Neural cell (in vitro differentiated cells): ENCODE measurements around the gene TSPAN9. TPM values are rescaled to one million over a fixed set of nuclear protein-coding genes. Genes with fewer than 3 reads are reported as not detected.

Experiments used
- H2AFZ ChIP-seq: fragments of 200-600, 300-800 bp; sonication (generic), shearing (Covaris generic); 2 replicates; pipeline ENCODE4 v1.6.0; 2014; ENCODE audit warnings: low read depth, mild to moderate bottlenecking, antibody characterized with exemption, low read length, moderate library complexity
- H3F3A ChIP-seq: fragments of 200-600 bp; shearing (Covaris generic); 2 replicates; pipeline ENCODE4 v1.6.1; 2016; ENCODE audit warnings: mild to moderate bottlenecking, moderate library complexity, mixed read lengths, antibody characterized with exemption, low read length; ENCODE audit not compliant: insufficient read depth, poor library complexity, severe bottlenecking
- H3K27ac ChIP-seq: fragments of 200-600, 300-800 bp; sonication (generic), shearing (Covaris generic); 2 replicates; pipeline ENCODE4 v1.5.1; 2014; ENCODE audit warnings: mild to moderate bottlenecking, low read length, moderate library complexity
- H3K27me3 ChIP-seq: fragments of 300-800, 200-600 bp; sonication (generic), shearing (Covaris generic); 2 replicates; pipeline ENCODE4 v1.6.0; 2014; ENCODE audit warnings: mild to moderate bottlenecking, low read depth, low read length, moderate library complexity; ENCODE audit not compliant: insufficient read depth
- H3K36me3 ChIP-seq: fragments of 300-800, 200-600 bp; sonication (generic), shearing (Covaris generic); 2 replicates; pipeline ENCODE4 v1.5.1; 2014; ENCODE audit warnings: mild to moderate bottlenecking, antibody characterized with exemption, low read length, moderate library complexity; ENCODE audit not compliant: insufficient read depth
- H3K4me2 ChIP-seq: fragments of 300-800, 200-600 bp; sonication (generic), shearing (Covaris generic); 2 replicates; pipeline ENCODE4 v1.6.0; 2014; ENCODE audit warnings: mild to moderate bottlenecking, low read length
- H3K4me3 ChIP-seq: fragments of 300-800, 200-600 bp; sonication (generic), shearing (Covaris generic); 2 replicates; pipeline ENCODE4 v1.5.1; 2014; ENCODE audit warnings: mild to moderate bottlenecking, low read length, moderate library complexity
- H3K79me2 ChIP-seq: fragments of 200-600 bp; shearing (Covaris generic); replicated peaks from 2 replicates; pipeline ENCODE4 v1.6.0; 2014; ENCODE audit warnings: mild to moderate bottlenecking, low read length, moderate library complexity; ENCODE audit not compliant: insufficient read depth
- H3K9ac ChIP-seq: fragments of 300-800, 200-600 bp; sonication (generic), shearing (Covaris generic); 2 replicates; pipeline ENCODE4 v1.6.1; 2016; ENCODE audit warnings: mild to moderate bottlenecking, low read length, mixed read lengths
- H3K9me2 ChIP-seq: fragments of 200-600 bp; shearing (Covaris generic); 2 replicates; pipeline ENCODE4 v1.6.1; 2016; ENCODE audit warnings: mild to moderate bottlenecking, low read length, mixed read lengths; ENCODE audit not compliant: insufficient read depth
- H3K9me3 ChIP-seq: fragments of 200-600, 300-800 bp; sonication (generic), shearing (Covaris generic); 2 replicates; pipeline ENCODE4 v1.6.1; 2016; ENCODE audit warnings: mild to moderate bottlenecking, mixed run types, low read length, moderate library complexity, mixed read lengths
- H4K20me1 ChIP-seq: fragments of 200-600 bp; shearing (Covaris generic); 2 replicates; pipeline ENCODE4 v1.6.1; 2016; ENCODE audit warnings: mild to moderate bottlenecking, mixed run types; ENCODE audit not compliant: insufficient read depth
- EP300 ChIP-seq: fragments of 450-650 bp; conservative IDR thresholded peaks from 2 replicates; pipeline ENCODE4 v1.6.1; 2014; ENCODE audit warnings: antibody characterized with exemption, mild to moderate bottlenecking, moderate library complexity; ENCODE audit not compliant: poor library complexity, severe bottlenecking
- EZH2 ChIP-seq: fragments of 200-600, 300-800 bp; shearing (Covaris generic), sonication (generic); IDR thresholded peaks from 2 replicates; pipeline ENCODE4 v1.6.1; 2014; ENCODE audit warnings: antibody characterized with exemption, low read length, borderline replicate concordance, mild to moderate bottlenecking; ENCODE audit not compliant: insufficient read depth, poor library complexity, severe bottlenecking
- MXI1 ChIP-seq: fragments of 450-650 bp; conservative IDR thresholded peaks from 2 replicates; pipeline ENCODE4 v1.6.1; 2014; ENCODE audit warnings: antibody characterized with exemption, mild to moderate bottlenecking; ENCODE audit not compliant: poor library complexity, severe bottlenecking
- POLR2AphosphoS5 ChIP-seq: IDR thresholded peaks from 2 replicates; pipeline ENCODE4 v1.6.1; 2012
- RAD21 ChIP-seq: fragments of 450-650 bp; conservative IDR thresholded peaks from 2 replicates; pipeline ENCODE4 v1.6.1; 2014; ENCODE audit warnings: antibody characterized with exemption, mild to moderate bottlenecking, moderate library complexity
- REST ChIP-seq: IDR thresholded peaks from 2 replicates; pipeline ENCODE4 v1.6.1; 2012; ENCODE audit warnings: borderline replicate concordance
- SMC3 ChIP-seq: fragments of 450-650 bp; conservative IDR thresholded peaks from 2 replicates; pipeline ENCODE4 v1.6.1; 2014; ENCODE audit warnings: antibody characterized with exemption, mild to moderate bottlenecking, moderate library complexity; ENCODE audit not compliant: poor library complexity
- TAF1 ChIP-seq: IDR thresholded peaks from 2 replicates; pipeline ENCODE4 v1.6.1; 2012; ENCODE audit warnings: low read depth
- polyA plus RNA-seq: library from polyadenylated mRNA; depleted of rRNA; stranded (reverse); fragments of >200 nt; gene quantifications from 2 replicates; pipeline ENCODE4 v1.2.3, GENCODE V29; 2014
- TF ChIP-seq, protein P1 (sequence below): fragments of 450-650 bp; IDR thresholded peaks from 2 replicates; pipeline ENCODE4 v1.5.1; 2014; ENCODE audit warnings: antibody characterized with exemption, mild to moderate bottlenecking, moderate library complexity; ENCODE audit not compliant: poor library complexity, severe bottlenecking

The TSPAN9 gene
- polyA plus RNA-seq, 1 donor from 2014 or later = 11.9 TPM

GRCh38 chr12:3175238-3175637 lies 98.1 kb downstream of the TSPAN9 start:
- H3K9ac ChIP-seq = no peak overlapping the region
- H3K4me2 ChIP-seq = no peak overlapping the region
- H3K27me3 ChIP-seq = no peaks in the 10 kb centered on the region
- no peak overlapping the region for H3K4me3 ChIP-seq
- TF ChIP-seq, protein P1, sequence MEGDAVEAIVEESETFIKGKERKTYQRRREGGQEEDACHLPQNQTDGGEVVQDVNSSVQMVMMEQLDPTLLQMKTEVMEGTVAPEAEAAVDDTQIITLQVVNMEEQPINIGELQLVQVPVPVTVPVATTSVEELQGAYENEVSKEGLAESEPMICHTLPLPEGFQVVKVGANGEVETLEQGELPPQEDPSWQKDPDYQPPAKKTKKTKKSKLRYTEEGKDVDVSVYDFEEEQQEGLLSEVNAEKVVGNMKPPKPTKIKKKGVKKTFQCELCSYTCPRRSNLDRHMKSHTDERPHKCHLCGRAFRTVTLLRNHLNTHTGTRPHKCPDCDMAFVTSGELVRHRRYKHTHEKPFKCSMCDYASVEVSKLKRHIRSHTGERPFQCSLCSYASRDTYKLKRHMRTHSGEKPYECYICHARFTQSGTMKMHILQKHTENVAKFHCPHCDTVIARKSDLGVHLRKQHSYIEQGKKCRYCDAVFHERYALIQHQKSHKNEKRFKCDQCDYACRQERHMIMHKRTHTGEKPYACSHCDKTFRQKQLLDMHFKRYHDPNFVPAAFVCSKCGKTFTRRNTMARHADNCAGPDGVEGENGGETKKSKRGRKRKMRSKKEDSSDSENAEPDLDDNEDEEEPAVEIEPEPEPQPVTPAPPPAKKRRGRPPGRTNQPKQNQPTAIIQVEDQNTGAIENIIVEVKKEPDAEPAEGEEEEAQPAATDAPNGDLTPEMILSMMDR = no peak
- TF ChIP-seq MXI1 (no peak), POLR2AphosphoS5 (no peak), EZH2 (no peak), SMC3 (no peak), RAD21 (no peak), TAF1 (no peak), REST (no peak), EP300 (no peak)
- H2AFZ ChIP-seq = no peak overlapping the region
- no peak overlapping the region for H3K27ac ChIP-seq
- H3K79me2 ChIP-seq = no peaks in the 10 kb centered on the region
- H3F3A ChIP-seq = no peaks in the 10 kb centered on the region
- no peaks in the 10 kb centered on the region for H3K9me3 ChIP-seq
- no peaks in the 10 kb centered on the region for H3K9me2 ChIP-seq
- no peaks in the 10 kb centered on the region for H3K36me3 ChIP-seq
- no peaks in the 10 kb centered on the region for H4K20me1 ChIP-seq

DNA sequence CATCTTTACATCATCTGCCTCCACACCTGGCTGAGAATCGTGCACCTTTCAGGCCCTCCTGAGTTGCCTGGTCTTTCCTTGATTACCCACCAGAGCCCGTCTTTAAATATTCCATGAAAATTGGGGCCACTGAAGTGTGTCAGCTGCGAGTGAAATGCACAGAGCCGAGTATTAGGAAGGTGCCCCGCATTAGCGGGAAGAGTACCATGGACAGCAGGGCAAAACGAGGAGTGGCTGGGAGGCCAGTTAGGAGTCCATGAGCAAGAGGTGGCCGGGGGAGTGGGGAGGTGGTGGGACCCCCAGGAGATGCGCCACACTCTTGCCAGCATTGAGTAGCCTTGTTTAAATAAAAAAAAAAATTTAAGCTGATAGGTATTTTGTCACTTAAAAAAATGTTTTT lies 99.6 kb downstream of the TSPAN9 start:
- H3K27ac ChIP-seq = no peak overlapping the region
- no peak overlapping the region for H2AFZ ChIP-seq
- H3K9me3 ChIP-seq = no peaks in the 10 kb centered on the region
- no peaks in the 10 kb centered on the region for H3K9me2 ChIP-seq
- no peaks in the 10 kb centered on the region for H3F3A ChIP-seq
- TF ChIP-seq TAF1 = no peak
- no peak for TF ChIP-seq SMC3
- no peak for TF ChIP-seq POLR2AphosphoS5
- no peak for TF ChIP-seq EZH2
- TF ChIP-seq, protein P1 = no peak
- no peak for TF ChIP-seq REST
- TF ChIP-seq RAD21 = no peak
- TF ChIP-seq EP300 = no peak
- TF ChIP-seq MXI1 = no peak
- H4K20me1 ChIP-seq = no peaks in the 10 kb centered on the region
- H3K36me3 ChIP-seq = no peaks in the 10 kb centered on the region
- no peak overlapping the region for H3K9ac ChIP-seq
- H3K27me3 ChIP-seq = no peaks in the 10 kb centered on the region
- H3K4me3 ChIP-seq = no peak overlapping the region
- H3K4me2 ChIP-seq = no peak overlapping the region
- H3K79me2 ChIP-seq = no peaks in the 10 kb centered on the region
